Limb (tissue), 2 donors: ENCODE results near the gene SHMT2.

Source experiments
- DNase-seq, 2 donors: peaks; one replicate each; pipeline ENCODE4 v3.0.0-alpha.2; 2016; ENCODE audit errors: extremely low spot score in 2 of 2

SHMT2 gene

DNA sequence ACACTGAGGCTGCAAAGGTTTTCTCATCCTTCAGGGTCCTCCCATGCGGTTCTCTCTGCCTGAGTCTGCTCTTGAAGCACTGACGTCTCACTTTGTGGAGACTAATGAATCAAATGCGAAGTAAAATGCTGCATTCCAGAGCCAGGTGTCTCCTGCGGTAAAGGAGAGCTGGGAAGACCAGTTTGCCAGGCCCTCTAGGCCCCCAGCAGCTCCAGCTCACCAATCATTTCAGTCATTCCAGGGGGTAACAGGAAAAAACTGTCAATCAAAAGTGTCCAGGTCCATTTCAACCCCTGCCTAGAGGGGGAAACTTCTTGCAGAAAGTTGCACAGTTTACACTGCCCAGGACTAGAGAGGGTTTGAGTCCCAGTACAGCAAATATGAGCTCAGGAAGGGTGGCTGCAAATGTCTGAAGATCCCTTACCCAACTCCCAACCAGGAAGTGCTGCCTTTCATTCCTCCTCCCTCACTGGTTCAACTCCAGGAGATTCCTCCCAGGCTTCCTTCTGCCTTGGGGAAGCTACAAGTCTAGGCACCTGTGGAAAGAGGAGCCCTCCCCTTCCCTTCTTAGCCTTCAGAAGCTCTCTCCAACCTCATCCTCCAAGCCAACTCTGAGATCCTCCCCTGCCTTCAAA is 15.6 kb upstream of the SHMT2 start:
- DNase-seq, result no peak

DNA sequence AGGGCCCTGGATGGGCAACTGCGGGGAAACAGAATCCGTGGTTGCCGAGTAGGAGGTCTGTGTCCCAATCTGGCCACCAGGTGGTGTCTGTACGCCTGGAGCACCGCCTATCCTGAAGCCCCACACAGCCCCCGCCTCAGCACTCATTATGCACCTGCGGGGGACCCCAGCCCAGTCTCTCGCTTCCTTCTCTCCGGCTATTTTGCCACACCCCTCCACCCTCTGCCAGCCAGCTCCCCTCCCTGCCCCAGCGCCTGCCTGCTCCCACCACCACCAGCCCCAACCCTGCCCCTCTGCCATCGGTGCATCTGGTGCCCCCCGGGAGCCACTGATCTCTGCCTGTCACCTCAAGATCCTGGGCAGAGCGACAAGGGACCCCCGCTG is 15.1 kb upstream of the SHMT2 start:
- DNase-seq, result peak; percentile 64 to 82

DNA sequence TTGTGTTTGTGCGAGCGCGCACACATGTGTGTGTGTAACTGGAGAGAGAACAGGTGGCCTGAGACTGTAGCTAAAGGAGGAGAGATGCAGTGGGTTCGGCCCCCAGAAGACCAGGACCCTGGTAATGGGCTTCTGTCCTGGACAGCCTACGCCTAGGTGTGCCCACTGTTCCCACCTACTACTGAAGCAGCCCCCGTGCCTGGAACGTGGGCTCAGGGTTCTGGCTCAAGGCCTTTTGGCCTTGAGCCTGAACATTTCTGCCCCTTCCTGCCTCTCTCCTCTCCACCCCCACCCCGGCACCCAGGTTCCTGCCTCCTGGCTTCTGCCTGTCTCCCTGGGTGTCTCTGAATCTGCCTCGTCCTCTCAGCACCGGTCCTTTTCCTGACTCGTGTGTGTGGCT is 14.4 kb upstream of the SHMT2 start:
- DNase-seq, result no peak

DNA sequence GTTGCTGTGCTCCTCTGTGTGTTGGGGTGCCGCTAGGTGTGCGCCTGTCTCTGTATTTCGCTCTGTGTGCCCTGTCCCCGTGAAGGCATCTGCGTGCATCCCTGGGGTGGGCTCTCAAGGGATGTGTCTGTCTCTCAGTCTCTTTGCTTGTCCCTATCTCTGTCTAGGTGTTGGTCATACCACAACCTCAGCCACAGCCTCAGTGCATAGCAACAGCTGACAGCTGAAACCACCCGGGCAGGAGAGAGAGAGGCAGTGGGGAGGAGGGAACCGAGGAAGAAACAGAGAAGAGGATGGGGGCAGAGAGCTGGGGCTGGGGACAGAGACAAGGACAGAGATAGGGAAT is 13.9 kb upstream of the SHMT2 start:
- no peak for DNase-seq

DNA sequence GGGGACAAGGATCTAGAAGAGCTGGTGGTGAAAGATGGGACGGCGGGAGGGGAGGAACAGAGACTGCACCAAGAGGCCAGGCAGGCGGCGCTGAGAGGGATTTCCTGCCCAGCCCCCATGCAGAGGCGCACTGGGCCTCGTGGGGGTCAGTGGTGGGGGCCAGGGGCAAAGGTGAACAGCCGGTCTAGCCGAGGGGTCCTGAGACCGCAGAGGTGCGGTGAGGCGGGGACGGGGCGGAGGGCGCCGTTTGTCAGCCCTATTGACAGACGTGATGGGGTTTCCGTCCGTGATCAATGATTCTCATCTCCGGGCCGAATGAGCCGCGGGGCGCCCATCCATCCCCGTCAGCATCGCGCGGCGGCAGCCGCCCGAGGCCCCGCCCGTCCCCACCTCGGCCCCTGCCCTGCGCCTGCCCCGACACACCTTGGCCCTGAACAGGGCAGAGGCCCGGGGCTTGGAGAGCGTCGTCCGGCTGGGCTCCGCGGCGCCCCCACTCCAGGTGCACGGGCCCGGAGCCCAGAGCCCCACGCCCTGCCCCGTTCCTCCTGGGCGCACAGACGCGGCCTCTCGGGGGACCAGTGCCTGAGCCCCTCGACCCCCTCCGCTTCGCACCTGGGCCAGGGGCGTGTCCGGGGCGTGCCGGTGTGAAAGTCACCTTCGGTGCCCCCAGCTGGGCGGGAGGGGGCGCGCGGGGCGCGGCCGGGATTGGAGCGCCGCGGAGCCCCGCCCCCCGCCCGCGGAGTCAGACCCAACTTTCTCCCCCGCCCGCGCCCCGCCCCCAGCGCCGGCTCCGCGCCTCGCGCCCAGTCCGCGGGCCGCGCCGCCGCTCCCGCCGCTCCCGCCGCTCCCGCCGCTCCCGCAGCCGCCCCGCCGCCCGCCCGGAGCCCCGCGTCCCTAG is 13.2 kb upstream of the SHMT2 start, which contains the start of gene NXPH4:
Gene NXPH4, plus strand, starts transcription at position 781 of the 898 bp plus-strand sequence. CDS start 176 bp downstream, outside the sequence.
- peak in 1 of 2 donors; percentile 73 for DNase-seq

DNA sequence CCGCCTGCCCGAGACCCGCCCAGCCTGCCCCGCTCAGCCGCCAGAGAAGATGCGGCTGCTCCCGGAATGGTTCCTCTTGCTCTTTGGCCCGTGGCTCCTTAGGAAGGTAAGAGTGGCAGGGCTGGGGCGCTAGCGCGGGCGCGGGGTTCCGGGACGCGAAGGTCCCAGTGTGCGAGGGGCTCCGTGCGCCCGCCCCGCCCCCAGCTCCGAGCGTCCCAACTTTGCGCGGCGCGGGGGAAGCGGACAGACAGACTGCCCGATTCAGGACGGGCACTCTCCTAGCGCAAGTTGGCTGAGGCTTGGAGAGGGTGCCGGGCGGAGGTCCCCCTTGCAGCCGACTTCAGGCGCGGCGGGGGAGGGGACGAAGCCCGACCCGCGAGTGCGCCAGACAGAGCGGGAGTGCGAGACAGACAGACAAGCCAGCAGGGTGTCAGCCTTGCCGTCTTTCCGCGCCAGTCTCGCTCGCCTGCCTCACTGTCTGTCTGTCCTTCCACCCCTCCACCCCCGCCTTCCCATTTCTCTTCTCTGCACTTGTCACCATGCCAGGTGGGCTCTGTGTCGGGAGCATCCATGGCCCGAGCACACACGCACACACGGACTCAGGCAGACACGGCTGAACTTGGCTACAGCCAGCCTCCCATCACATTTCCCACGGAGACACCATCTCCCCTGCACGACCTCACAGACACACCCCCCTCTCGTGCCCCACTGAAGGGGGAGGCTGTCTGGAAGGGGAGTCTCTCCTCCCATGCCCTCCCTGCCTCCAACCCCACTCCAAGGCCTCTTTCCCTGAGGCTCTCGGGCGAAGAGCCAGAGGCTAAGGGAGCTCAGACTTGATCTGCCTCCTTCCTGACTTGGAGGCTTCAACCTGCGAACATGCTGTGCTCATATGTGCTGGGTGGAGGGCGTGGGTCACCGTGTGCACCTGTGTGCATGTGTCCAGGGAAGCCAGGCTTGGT is 12.3 kb upstream of the SHMT2 start:
- DNase-seq, result peak in 1 of 2 donors; percentile 66

DNA sequence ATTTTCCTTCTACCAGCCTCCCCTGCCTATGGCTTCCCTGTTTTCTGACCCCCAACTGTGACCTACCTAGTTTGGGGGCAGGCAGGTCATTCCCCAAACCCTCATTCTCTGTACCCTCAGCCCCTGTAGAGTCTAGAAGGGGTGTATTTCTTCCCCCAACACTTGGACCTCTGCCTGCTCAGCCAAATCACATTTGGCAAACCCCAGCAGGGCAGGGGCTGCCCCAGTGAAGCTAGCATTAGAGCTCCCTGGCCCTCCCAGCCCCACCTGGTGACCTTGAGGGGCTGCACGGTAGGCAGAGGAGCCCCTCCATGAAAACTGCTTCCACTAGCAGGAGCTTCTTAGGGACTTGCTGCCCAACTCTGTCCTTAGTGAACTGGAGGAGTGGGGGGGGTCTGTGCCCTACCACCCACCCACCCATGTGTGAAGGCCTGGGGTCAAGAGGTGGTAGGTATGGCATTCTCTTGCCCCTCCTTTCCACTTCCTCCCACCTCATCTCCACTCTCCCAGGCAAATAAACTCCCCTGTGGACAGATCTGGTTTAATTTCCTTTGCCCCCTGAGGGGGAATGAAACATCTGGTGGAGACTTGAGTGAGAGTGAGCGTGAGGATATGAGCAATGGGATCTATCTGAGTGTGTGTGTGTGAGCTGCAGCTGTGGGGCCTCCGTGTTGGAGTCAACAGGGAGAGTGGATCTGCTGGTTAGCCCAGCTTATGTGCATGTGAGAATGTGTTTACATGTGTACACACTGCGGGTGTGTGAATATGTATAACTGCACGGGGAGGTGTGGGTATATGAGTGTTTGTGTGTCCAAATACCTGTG is 11.3 kb upstream of the SHMT2 start:
- DNase-seq, result no peak

DNA sequence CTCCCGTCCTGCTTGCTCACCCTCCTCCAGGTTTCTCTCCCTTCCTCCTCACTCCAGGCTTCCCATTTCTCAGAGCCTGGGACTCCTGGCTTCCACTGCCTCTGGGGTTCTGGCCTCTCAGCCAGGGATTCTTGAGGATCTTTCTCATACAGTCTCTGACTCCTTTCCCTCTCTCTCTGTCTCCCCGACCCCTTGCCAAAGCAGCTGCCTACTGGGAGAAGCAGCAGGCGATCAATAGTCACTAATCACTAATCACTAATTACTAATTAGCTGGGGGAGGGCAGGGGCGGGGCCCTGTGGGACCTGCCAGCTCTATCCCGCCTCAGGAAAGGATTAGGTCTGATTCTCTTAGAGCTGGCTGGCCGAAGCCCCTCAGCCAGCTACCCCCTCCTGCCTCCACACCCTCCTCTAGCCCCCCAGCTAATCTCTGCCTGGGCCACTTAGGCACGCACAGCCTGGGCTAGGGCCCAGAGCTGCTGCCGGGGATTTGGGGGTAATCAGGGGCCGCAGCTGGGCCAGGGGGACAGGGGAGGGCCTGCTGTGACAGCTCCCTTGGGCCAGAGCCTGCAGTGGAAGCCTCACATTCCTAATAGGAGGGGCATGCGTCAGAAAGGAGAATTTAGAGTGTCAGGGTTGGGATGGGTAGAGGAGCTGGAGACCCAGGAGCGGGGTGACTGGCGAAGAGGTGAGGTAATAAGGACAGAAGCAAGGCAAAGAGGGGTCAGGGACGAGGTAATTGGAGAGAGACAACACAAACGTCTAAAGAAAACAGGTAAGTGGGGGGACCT is 10.1 kb upstream of the SHMT2 start:
- DNase-seq, result no peak

DNA sequence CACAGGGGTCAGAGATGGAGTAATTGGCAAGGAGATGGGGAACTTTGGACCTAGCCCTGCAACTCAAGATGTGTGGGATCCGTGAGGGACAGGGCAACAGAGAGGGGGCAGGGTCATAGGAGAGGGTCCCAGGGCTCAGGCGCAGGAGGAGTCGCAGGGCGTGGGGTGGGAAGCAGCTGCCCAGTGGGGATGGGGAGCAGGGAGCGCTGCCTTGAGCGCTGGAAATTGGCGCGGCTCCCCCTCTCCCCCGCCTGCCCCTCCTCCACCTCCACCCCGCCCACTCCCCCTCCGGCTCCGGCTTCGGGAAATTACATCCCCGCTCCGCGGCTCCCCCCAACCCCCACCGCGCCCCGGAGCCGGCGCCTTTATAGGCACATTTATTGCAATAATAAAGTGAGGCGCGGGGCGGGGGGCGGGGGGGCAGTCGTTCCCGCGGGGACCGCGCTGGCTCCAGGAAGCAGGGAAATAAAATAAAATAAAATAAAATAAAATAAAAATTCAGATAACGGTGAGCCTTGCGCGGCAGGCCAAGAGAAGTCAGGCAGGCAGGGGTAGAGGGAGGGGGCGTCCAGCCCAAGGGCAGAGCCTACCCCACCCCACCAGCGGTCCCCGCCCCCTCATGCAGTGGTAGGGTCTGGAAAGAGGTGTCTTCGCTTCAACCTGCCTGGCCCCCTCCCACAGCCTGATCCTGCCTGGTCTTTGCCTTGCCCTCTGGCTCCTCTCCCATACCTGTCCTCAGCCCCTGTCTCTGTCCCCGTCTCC is 9.3 kb upstream of the SHMT2 start:
- DNase-seq, result peak in 1 of 2 donors; percentile 79

DNA sequence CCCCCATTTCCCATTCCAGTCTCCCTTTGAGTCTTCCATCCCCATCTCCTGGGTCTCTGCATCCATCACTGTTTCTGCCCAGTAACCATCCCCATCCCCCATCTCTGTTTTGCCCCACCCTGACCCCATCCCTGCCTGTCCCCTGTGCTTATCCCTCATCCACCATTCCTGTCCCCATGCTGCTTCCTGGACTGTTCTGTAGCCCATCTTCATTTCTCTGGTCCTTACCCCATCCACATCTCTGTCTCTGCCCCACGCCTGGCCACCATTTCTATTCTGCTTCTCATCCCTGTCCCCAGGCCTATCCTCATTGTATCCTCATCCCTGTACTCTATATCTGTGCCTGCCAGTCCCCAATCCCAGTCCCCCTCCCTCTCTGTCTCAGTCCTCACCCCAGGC is 8.7 kb upstream of the SHMT2 start:
- DNase-seq, result no peak

DNA sequence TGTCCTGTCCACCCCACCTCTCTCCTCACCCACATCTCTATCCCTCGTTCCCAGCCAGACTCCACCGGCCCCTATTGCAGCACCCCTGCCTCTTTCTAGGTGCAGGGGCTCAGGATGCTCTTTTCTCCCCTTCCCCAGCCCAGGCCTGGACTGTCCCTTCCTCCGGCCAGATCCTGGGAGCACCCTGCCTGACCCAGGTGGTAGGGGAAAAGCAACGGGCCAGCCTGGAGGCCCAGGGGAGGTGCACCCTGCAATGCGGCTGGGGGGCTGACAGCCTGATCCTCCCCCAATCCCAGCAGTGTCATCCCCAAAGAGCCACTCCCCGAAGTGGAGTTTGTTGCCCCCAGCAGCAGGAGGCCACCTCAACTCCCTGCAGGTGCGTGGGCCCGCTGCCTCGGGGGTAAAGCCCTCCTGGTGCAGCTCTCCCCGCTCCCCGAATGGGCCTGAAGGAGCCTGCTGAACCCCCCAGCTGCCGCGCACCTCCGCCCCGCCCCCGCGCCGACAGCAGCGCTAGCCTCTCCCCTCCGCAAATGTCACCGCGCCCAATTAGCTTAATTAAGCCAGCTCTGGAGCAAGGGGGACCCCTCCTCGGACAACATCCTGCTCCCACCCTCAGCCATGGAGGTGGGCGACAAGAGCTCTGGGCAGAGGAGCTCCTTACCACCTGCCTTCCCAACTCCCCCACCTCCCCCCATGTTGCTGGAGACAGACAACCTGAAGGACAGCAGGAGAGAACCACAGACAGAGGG is 8.2 kb upstream of the SHMT2 start:
- no peak for DNase-seq

DNA sequence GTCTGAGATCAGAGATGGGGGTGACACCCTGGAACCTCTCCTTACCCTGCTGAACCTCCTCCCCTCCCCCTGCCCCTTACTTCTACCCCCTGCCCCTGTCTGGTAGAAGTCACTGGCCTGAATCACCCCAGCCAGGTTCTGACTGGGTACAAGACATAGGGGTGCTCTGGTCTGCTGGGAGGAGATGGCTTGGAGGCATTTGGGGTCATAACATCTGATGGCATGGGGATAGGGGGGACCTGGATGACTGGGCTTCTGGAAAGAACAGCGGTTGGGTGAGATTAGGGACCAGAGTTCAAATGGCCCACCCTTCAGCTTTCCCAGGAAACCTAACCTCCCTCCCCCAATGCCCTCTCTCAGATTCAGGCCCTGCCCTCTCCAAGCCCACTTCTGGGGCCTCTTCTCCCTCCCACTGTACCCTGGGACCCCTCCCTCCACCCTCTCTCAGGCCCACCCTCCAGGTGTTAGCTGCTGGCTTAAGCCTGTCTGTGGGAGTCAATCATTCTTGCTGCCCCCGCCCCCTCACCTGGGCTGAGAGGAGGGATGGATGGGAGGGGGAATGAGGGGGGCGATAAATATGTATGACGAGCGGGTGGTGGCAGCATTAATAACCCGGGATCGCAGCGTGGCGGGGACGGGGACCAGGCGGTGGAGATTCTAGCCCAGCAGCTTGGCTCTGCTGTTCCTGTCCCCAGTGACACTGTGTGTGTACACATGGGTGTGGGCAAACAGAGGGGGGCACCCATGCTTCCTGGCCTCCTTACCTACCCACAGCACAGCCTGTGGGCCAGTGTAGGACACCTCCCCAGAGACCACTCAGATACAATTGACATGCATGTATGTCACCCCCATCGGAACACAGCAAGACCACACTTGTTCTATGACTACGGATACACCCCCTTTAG is 7.0 kb upstream of the SHMT2 start:
- DNase-seq, result no peak

DNA sequence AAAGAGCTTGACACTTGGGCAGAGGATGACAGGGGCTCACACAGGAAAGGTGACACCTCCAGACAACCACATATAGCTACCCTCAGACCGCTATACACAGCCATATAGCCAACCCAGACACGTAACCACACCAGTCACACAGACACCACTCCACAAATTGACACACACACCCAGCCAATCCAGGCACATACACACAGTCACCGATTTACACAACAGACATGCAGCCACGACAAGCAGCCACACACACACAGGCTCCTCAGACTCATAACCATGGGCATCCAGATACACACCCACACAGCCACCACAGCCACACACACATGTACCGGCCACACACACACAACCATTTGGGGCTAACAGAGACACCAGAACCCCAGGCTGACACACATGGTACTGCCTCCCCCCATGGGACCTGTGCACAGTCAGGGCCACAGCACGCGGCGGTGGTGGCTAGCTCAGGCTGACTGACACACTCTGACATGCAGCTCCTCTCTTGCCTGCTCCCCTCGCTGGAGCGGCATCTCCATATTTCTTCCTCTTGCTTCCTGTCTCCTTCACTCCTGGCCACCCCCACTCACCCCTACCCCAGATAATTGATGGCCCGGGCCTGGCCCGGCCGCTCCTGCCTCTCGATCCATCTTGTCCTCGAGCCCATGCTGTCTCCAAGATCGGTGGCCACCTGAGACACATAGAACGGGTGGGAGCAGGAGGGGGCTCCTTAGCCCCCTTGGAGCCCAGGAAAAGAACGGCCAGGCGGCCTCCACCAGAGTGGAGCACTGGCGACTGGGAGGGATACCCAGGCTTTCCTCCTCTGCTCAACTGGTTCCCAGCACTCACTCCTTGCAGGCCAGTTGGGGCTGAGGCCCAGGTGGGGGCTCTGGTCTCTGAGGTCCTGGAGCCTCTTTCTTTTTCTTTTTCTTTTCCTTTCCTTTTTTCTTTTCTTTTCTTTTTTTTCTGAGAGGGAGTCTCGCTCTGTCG is 6.0 kb upstream of the SHMT2 start:
- no peak for DNase-seq

DNA sequence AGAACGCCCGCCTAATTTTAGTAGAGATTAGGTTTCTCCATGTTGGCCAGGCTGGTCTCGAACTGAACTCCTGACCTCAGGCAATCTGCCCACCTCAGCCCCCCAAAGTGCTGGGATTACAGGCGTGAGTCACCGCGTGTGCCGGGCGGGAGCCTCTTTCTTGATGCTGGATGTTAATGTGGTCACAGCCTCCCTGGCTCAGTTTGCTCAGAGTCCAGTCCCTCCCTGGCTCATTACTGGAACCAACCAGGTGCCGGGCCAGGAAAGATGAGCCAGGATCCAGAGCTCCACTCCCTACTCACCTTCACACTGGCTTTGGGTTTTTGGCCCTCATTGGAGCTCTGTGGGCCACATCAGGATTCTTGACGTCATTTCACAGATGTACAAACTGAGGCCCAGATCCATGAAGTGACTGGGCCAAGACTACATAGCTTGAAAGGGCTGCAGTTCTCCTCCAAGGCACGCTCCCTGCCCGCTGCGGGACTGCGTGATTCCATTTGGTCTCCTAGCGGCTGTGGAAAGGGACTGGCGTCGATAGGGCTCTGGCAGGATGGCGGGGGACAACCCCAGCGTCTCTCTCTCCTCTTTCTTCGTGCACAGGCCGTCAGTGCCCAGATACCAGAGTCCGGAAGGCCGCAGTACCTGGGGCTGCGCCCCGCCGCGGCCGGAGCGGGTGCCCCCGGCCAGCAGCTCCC is 5.1 kb upstream of the SHMT2 start:
- no peak for DNase-seq

DNA sequence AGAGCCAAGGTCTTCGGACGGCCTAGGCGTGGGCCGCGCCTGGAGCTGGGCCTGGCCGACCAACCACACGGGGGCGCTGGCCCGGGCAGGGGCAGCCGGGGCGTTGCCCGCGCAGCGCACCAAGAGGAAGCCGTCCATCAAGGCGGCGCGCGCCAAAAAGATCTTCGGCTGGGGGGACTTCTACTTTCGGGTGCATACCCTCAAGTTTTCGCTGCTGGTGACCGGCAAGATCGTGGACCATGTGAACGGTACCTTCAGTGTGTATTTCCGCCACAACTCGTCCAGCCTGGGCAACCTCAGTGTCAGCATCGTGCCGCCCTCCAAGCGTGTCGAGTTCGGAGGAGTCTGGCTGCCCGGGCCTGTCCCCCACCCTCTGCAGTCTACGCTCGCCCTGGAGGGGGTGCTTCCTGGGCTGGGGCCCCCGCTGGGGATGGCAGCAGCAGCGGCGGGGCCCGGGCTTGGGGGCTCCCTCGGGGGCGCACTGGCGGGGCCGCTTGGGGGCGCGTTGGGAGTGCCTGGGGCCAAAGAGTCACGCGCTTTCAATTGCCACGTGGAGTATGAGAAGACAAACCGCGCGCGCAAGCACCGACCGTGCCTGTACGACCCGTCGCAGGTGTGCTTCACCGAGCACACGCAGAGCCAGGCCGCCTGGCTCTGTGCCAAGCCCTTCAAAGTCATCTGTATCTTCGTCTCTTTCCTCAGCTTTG is 4.4 kb upstream of the SHMT2 start:
- DNase-seq, result no peak
